Prostate gland (tissue), 2 donors: ENCODE data around the gene NRAP. TPM values are rescaled to one million over a fixed set of nuclear protein-coding genes. Genes with fewer than 3 reads are reported as not detected.

Experiments used
- DNase-seq: peaks from one replicate; pipeline ENCODE4 v3.0.0-alpha.2; 2019; ENCODE audit warnings: low spot score
- H3K27ac ChIP-seq, 2 donors: fragments of 200-600 bp; sonication (generic); 2 replicates each; pipeline ENCODE4 v1.5.1; 2017 to 2019
- H3K27me3 ChIP-seq: fragments of 200-600 bp; sonication (generic); replicated peaks from 2 replicates; pipeline ENCODE4 v1.5.1; 2019; ENCODE audit not compliant: insufficient read depth
- H3K36me3 ChIP-seq, 2 donors: fragments of 200-600 bp; sonication (generic); 1 replicate in 1 of 2; 2 replicates in 1 of 2; pipeline versions ENCODE4 v1.5.1 to v1.8.1; 2017 to 2019
- H3K4me1 ChIP-seq: fragments of 200-600 bp; sonication (generic); replicated peaks from 2 replicates; pipeline ENCODE4 v1.5.1; 2019
- H3K4me3 ChIP-seq, 2 donors: fragments of 200-600 bp; sonication (generic); 2 replicates each; pipeline ENCODE4 v1.5.1; 2017 to 2019
- H3K9me3 ChIP-seq: fragments of 200-600 bp; sonication (generic); 2 replicates; pipeline ENCODE4 v1.5.1; 2017
- CTCF ChIP-seq, 4 experiments: fragments of 200-600 bp in 2 of 4; fragments of 450-650 bp in 2 of 4; sonication (generic) in 2 of 4; IDR thresholded peaks; 1 replicate in 3 of 4; 2 replicates in 1 of 4; pipeline ENCODE4 v1.5.1; 2016 to 2019; ENCODE audit warnings: antibody characterized with exemption in 4 of 4, mild to moderate bottlenecking in 2 of 4, moderate library complexity in 2 of 4
- POLR2A ChIP-seq: fragments of 450-650 bp; IDR thresholded peaks from one replicate; pipeline ENCODE4 v1.6.1; 2016; ENCODE audit warnings: antibody characterized with exemption, mild to moderate bottlenecking
- POLR2AphosphoS5 ChIP-seq: sonication (generic); formaldehyde crosslinking; IDR thresholded peaks from one replicate; pipeline ENCODE4 v1.6.1; 2017; ENCODE audit warnings: antibody characterized with exemption
- WGBS: methylation state at CpG from one replicate; pipeline ENCODE4 v1.1.5; 2018; 5-methylcytosine and 5-hydroxymethylcytosine counted together
- intact Hi-C: fragments of 100-400 bp; cut with DNase I; formaldehyde crosslinking; loops from one replicate; pipeline ENCODE4 v1.14.2; 2022
- total RNA-seq, 2 donors: library from RNA; depleted of rRNA; stranded (reverse); fragments of >200 nt; gene quantifications; one replicate each; pipeline ENCODE4 v1.1.0, GENCODE V29; 2016

NRAP gene
- total RNA-seq, 2 donors from 2014 or later, result 0.85 to 11.2 TPM

- Histone ChIP-seq H3K4me3 (no peak overlapping the region), H3K36me3 (no peaks in the 10 kb centered on the region), H3K27ac (no peak overlapping the region), H3K9me3 (no peaks in the 10 kb centered on the region), H3K27me3 (no peaks in the 10 kb centered on the region), H3K4me1 (no peaks in the 10 kb centered on the region)
- intact Hi-C loops, result no loop called here
- WGBS, result 78% methylated on average over 3 of the region's 3 CpGs
- no peak for TF ChIP-seq POLR2AphosphoS5
- TF ChIP-seq POLR2A, result no peak
- TF ChIP-seq CTCF (IDR thresholded peaks at IDR 0.05), result no peak
- DNase-seq, result no peak
These were observed 80.3 kb downstream of the NRAP start for GRCh38 chr10:113583571-113583970.

GRCh38 chr10:113581092-113581491, 82.7 kb downstream of the NRAP start:
- Histone ChIP-seq H3K27me3 (no peaks in the 10 kb centered on the region), H3K9me3 (no peaks in the 10 kb centered on the region), H3K27ac (no peak overlapping the region), H3K4me1 (no peaks in the 10 kb centered on the region), H3K4me3 (no peak overlapping the region), H3K36me3 (no peaks in the 10 kb centered on the region)
- TF ChIP-seq POLR2AphosphoS5, result no peak
- TF ChIP-seq POLR2A, result no peak
- no peak for TF ChIP-seq CTCF (IDR thresholded peaks at IDR 0.05)
- intact Hi-C loops, result no loop called here
- no peak for DNase-seq
- 88% methylated on average over 1 of the region's 1 CpG for WGBS

- Histone ChIP-seq H3K36me3 (no peaks in the 10 kb centered on the region), H3K27ac (no peak overlapping the region), H3K4me3 (no peak overlapping the region), H3K9me3 (no peaks in the 10 kb centered on the region), H3K4me1 (no peaks in the 10 kb centered on the region), H3K27me3 (no peaks in the 10 kb centered on the region)
- 91% methylated on average over 1 of the region's 1 CpG for WGBS
- DNase-seq, result no peak
- intact Hi-C loops, result no loop called here
- TF ChIP-seq CTCF (IDR thresholded peaks at IDR 0.05) (no peak), POLR2AphosphoS5 (no peak), POLR2A (no peak)
These were observed 85.1 kb downstream of the NRAP start for GRCh38 chr10:113578773-113579172.

GRCh38 chr10:113576852-113577251, 87.0 kb downstream of the NRAP start:
- TF ChIP-seq POLR2AphosphoS5, result no peak
- no peak for TF ChIP-seq POLR2A
- TF ChIP-seq CTCF (IDR thresholded peaks at IDR 0.05), result no peak
- no peak for DNase-seq
- no peaks in the 10 kb centered on the region for H3K9me3 ChIP-seq
- 65% methylated on average over 4 of the region's 4 CpGs for WGBS
- H3K27ac ChIP-seq, result no peak overlapping the region
- no peaks in the 10 kb centered on the region for H3K27me3 ChIP-seq
- no peak overlapping the region for H3K4me3 ChIP-seq
- intact Hi-C loops, result no loop called here
- H3K4me1 ChIP-seq, result no peaks in the 10 kb centered on the region
- H3K36me3 ChIP-seq, result no peaks in the 10 kb centered on the region

GRCh38 chr10:113573368-113573767, 90.5 kb downstream of the NRAP start:
- H3K9me3 ChIP-seq, result no peaks in the 10 kb centered on the region
- no peak overlapping the region for H3K27ac ChIP-seq
- no peaks in the 10 kb centered on the region for H3K4me1 ChIP-seq
- H3K4me3 ChIP-seq, result no peak overlapping the region
- 82% methylated on average over 1 of the region's 1 CpG for WGBS
- no peak for TF ChIP-seq POLR2A
- TF ChIP-seq CTCF (IDR thresholded peaks at IDR 0.05), result no peak
- TF ChIP-seq POLR2AphosphoS5, result no peak
- no peaks in the 10 kb centered on the region for H3K36me3 ChIP-seq
- DNase-seq, result no peak
- H3K27me3 ChIP-seq, result no peaks in the 10 kb centered on the region
- intact Hi-C loops, result no loop called here
